Activated CD4-positive, alpha-beta T cell treated with anti-CD3 and anti-CD28 coated beads, Interleukin-2, amount 50 U/mL, for 4 hours (primary cell): ENCODE data around the gene MCTS1.
A peak's percentile ranks its signal among the peaks of the same experiment; 100 is the strongest.
"Not testable (repeated sequence)": the region's sequence is repeated elsewhere in the genome, so short reads cannot be mapped to it uniquely, and the experiment has no call there.

Experiments used
- DNase-seq, 2 experiments: peaks; one replicate each; pipeline ENCODE4 v3.0.0-alpha.2; 2020

MCTS1 gene

GRCh38 chrX:120629667-120630537 lies 26.0 kb downstream of the MCTS1 start, which contains the start of gene C1GALT1C1:
C1GALT1C1 (minus strand) TSS chrX:120630054; CDS start chrX:120627166, 2,888 bp downstream.
- DNase-seq, result peak; percentile 84 to 88

DNA sequence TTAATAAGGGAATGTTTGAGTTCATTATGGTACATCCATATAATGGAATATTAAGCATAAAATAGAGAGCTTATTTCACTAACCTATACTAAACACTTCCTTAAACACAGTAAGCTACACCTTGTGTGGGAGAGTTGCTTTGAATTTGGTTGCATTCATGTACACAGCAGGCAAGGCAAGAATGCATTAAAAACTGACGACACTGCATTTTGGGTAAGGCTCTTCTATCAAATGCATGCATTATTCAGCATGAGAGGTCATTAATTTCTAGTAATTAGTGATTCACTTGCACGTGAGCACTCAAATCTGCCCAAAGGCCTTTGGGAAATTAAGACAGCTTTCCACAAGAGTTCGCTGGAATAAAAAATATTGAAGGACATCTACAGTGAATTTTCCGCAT lies 34.7 kb downstream of the MCTS1 start:
- DNase-seq, result no peak

DNA sequence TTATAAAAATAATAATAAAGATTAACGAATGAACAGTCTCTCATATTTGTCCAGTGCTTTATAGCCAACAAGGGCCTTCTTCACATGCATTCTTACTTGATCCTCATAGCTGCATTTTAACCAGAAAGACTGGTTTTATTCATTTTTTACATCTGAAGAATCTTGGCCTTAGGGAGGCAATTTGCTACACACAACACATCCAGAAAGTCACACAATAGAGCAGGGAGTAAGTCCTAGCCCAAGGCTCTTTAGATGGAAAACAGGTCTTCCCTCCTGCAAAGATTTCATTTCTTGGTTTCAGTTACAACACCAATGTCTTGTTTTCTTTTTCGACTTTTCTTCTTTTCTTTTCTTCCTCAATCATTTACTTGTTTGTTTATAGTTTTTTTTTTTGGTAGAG lies 39.0 kb downstream of the MCTS1 start:
- DNase-seq, result no peak

DNA sequence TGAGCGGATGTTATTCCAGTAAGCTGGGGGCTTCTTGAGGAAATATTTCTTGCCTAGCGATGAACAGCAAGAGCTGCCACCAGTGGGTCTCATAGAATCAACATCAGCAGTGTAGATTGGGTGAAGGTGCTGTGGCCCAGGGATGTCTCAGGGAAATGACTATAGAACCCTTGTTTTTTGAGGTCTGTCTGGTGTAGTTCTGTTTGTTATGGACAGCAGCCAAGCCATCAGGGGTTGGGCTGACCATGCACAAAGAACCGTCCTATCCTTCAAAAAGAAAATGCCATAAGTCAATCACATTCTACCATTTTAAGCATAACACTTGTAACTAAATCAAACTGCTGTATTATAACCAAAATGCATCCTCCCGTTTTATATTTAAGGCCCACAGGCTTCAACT lies 43.2 kb downstream of the MCTS1 start:
- DNase-seq, result no peak

DNA sequence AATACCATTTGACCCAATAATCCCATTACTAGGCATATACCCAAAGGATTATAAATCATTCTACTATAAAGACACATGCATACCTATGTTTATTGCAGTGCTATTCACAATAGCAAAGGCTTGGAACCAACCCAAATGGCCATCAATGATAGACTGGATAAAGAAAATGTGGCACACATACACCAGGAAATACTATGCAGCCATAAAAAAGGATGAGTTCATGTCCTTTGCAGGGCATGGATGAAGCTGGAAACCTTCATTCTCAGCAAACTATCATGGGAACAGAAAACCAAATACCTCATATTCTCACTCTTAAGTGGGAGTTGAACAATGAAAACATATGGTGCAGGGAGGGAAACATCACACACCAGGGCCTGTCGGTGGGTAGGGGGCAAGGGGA lies 48.4 kb downstream of the MCTS1 start:
- DNase-seq, result not testable (repeated sequence)

GRCh38 chrX:120653000-120653399 lies 49.1 kb downstream of the MCTS1 start:
- no peak for DNase-seq

DNA sequence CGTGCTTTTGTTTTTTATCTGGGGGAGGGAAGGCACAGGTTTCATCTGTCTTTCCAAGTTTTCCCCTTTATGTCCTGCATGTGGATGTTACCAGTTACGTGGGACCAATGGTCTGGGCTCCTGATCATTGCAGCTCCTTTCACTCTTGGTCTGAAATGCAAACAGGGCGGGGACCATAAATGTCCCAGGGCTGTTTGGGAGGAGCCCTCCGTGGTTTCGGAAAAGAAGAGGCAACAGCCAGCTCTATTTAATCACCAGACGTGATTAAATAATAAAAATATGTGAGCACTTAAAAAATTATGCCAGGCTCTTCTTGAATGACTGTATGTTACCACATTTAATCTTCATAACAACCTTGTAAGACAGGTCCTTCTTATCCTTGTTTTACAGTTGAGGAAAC lies 56.7 kb downstream of the MCTS1 start:
- no peak for DNase-seq
